GM21576 (cell line): ENCODE measurements around the gene FCN1.

Experiments used
- ATAC-seq: cut with Tn5 transposase; IDR thresholded peaks from one replicate; pipeline ENCODE4 v1.9.1; 2021; ENCODE audit warnings: mild to moderate bottlenecking, moderate library complexity; ENCODE audit not compliant: unreplicated experiment

FCN1 gene

GRCh38 chr9:134880484-134881312 lies 37.0 kb downstream of the FCN1 start, which contains the start of gene FCN2:
Gene FCN2 (plus strand): TSS chr9:134880810. CDS start chr9:134880822, 12 bp downstream.
- no peak for ATAC-seq

GRCh38 chr9:134879664-134880483 lies 37.8 kb downstream of the FCN1 start:
- no peak for ATAC-seq

GRCh38 chr9:134877541-134877940 lies 40.2 kb downstream of the FCN1 start:
- ATAC-seq: no peak

- ATAC-seq: no peak
Observed at GRCh38 chr9:134875371-134875770, 42.3 kb downstream of the FCN1 start.

- ATAC-seq: no peak
Observed at GRCh38 chr9:134872482-134873231, 45.1 kb downstream of the FCN1 start.

GRCh38 chr9:134871697-134872340 lies 45.9 kb downstream of the FCN1 start:
- ATAC-seq: no peak

GRCh38 chr9:134870746-134871662 lies 46.7 kb downstream of the FCN1 start:
- ATAC-seq: no peak

GRCh38 chr9:134870301-134870694 lies 47.4 kb downstream of the FCN1 start:
- no peak for ATAC-seq

GRCh38 chr9:134869554-134870300 lies 48.0 kb downstream of the FCN1 start:
- ATAC-seq: no peak

- ATAC-seq: no peak
Observed at GRCh38 chr9:134868751-134869553, 48.8 kb downstream of the FCN1 start.

- ATAC-seq: no peak
Observed at GRCh38 chr9:134867917-134868750, 49.6 kb downstream of the FCN1 start.

- no peak for ATAC-seq
Observed at GRCh38 chr9:134864821-134865190, 52.9 kb downstream of the FCN1 start.

GRCh38 chr9:134863941-134864820 lies 53.5 kb downstream of the FCN1 start:
- ATAC-seq: no peak

GRCh38 chr9:134863306-134863902 lies 54.3 kb downstream of the FCN1 start:
- no peak for ATAC-seq

GRCh38 chr9:134861595-134862334 lies 55.9 kb downstream of the FCN1 start:
- ATAC-seq: no peak
